ENCODE results near the gene ELFN2.

- TF ChIP-seq CTCF (IDR thresholded peaks at IDR 0.05) (no peak), POLR2A (IDR thresholded peaks at IDR 0.05) (no peak)
Observed at GRCh38 chr22:37474447-37475090, 47.3 kb upstream of the ELFN2 start.

Data from transverse colon (tissue), 3 donors.